Activated naive CD4-positive, alpha-beta T cell (primary cell): ENCODE results near the gene BPIFB6.

ENCODE experiments used
- DNase-seq, 4 experiments: peaks; one replicate each; lab custom pipeline; 2025; lab: John Stamatoyannopoulos, UW

The BPIFB6 gene

GRCh38 chr20:33091693-33092092 is 60.2 kb downstream of the BPIFB6 start:
- no peak for DNase-seq

- no peak for DNase-seq
Observed at GRCh38 chr20:33092361-33092760, 60.9 kb downstream of the BPIFB6 start.

GRCh38 chr20:33093074-33093473 is 61.6 kb downstream of the BPIFB6 start:
- no peak for DNase-seq

- no peak for DNase-seq
Observed at GRCh38 chr20:33093582-33093981, 62.1 kb downstream of the BPIFB6 start.
